Measurements from ENCODE around the gene IMPDH2. TPM values are rescaled to one million over a fixed set of nuclear protein-coding genes. Genes with fewer than 3 reads are reported as not detected.
A peak's percentile ranks its signal among the peaks of the same experiment; 100 is the strongest.

The IMPDH2 gene
- total RNA-seq, 2 donors from 2014 or later, result 92.6 to 166 TPM

DNA sequence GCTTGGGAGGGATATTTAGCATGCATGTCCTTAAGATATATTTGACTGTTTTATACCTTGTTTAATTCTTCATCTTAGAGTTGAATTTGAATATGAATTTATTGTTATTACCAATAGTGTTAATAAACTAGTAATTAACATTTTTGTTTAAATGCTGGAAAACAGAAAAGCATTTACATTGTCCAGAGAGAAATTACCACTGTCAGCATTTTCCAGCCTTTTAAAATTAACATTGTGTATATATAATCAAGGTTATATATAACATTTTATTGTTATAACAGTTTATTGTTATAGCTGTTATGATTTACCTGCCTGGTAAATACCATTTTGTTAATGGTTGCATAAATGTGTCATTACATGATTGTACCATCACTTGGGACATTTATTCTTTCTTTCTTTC, 47.2 kb downstream of the IMPDH2 start:
- H3K27me3 ChIP-seq, result no peaks in the 10 kb centered on the region
- ATAC-seq, result no peak
- H3K4me3 ChIP-seq, result no peak overlapping the region
- H3K36me3 ChIP-seq (replicated peaks in 1 of 2; ENCODE audit: insufficient read depth in 1 of 2, low read depth in 2 of 2), result peaks cover 18 to 35% of the 10 kb centered on the region in 2 donors
- TF ChIP-seq, protein P1, sequence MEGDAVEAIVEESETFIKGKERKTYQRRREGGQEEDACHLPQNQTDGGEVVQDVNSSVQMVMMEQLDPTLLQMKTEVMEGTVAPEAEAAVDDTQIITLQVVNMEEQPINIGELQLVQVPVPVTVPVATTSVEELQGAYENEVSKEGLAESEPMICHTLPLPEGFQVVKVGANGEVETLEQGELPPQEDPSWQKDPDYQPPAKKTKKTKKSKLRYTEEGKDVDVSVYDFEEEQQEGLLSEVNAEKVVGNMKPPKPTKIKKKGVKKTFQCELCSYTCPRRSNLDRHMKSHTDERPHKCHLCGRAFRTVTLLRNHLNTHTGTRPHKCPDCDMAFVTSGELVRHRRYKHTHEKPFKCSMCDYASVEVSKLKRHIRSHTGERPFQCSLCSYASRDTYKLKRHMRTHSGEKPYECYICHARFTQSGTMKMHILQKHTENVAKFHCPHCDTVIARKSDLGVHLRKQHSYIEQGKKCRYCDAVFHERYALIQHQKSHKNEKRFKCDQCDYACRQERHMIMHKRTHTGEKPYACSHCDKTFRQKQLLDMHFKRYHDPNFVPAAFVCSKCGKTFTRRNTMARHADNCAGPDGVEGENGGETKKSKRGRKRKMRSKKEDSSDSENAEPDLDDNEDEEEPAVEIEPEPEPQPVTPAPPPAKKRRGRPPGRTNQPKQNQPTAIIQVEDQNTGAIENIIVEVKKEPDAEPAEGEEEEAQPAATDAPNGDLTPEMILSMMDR (IDR thresholded peaks at IDR 0.05), result no peak
- no peak for TF ChIP-seq POLR2A (IDR thresholded peaks at IDR 0.05)
- intact Hi-C loops (cut with DNase I), result no loop called here
- no peaks in the 10 kb centered on the region for H3K9me3 ChIP-seq
- no peak for DNase-seq
- no peak overlapping the region for H3K27ac ChIP-seq
- H3K4me1 ChIP-seq, result no peaks in the 10 kb centered on the region

DNA sequence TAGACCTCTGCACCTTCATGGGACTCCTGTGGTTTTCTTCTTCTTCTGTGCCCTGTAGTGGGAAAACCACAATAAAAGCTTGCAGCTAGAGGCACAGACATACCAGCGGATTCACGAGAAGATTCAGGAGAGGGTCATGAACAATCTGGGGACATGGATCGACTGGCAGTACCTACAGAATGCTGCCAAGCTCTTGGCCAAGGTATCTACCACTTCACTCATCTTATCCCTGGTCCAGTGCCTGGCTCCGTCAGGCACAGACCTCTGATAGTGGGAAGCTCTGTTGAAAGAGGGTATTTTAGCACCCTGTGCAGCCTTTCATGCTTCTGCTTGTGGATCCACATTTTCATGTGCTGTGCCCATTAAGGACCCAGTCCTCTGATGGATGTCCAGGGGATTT, 48.9 kb downstream of the IMPDH2 start:
- Histone ChIP-seq H3K4me3 (no peak overlapping the region), H3K9me3 (no peaks in the 10 kb centered on the region), H3K27me3 (no peaks in the 10 kb centered on the region), H3K27ac (no peak overlapping the region), H3K36me3 (replicated peaks in 1 of 2; ENCODE audit: insufficient read depth in 1 of 2, low read depth in 2 of 2) (peaks cover 18 to 48% of the 10 kb centered on the region in 2 donors), H3K4me1 (no peaks in the 10 kb centered on the region)
- WGBS, 2 donors, result 90 to 91% methylated on average over 4 of the region's 4 CpGs
- DNase-seq (no peak), ATAC-seq (no peak)
- no peak for TF ChIP-seq POLR2A (IDR thresholded peaks at IDR 0.05)
- TF ChIP-seq, protein P1 (IDR thresholded peaks at IDR 0.05), result no peak
- intact Hi-C loops (cut with DNase I), result no loop called here

DNA sequence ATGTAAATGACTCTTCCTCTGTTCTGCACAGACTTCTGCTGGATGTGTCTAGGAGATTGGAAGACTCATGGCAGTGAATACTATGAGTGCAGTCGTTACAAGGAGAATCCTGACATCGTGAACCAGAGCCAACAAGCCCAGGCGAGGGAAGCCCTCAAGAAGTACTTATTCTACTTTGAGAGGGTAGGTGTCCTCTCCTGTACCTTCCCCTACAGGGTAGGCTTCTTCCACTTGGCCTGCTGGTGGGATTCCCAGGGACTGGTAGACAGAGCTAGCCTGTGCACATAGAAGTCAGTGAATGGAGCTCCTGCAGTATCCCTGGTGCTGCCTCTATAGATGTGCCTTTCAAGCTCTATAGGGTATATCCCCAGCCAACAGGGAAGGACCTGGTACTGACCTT, 49.7 kb downstream of the IMPDH2 start:
- Histone ChIP-seq H3K4me1 (no peaks in the 10 kb centered on the region), H3K27ac (no peak overlapping the region), H3K36me3 (replicated peaks in 1 of 2; ENCODE audit: insufficient read depth in 1 of 2, low read depth in 2 of 2) (peaks cover 24 to 51% of the 10 kb centered on the region in 2 donors), H3K4me3 (no peak overlapping the region), H3K9me3 (no peaks in the 10 kb centered on the region), H3K27me3 (no peaks in the 10 kb centered on the region)
- intact Hi-C loops (cut with DNase I), result no loop called here
- ATAC-seq (no peak), DNase-seq (no peak)
- 85 to 98% methylated on average over 3 of the region's 3 CpGs for WGBS, 2 donors
- TF ChIP-seq POLR2A (IDR thresholded peaks at IDR 0.05), result no peak
- TF ChIP-seq, protein P1 (IDR thresholded peaks at IDR 0.05), result no peak

MicroRNAs within 50 kb of the gene (microRNA counts, 767-probe panel; counts per million panel counts)
- microRNA hsa-miR-191-5p, result 6,730 to 10,383 counts per million in 2 donors
- 0 to 736 counts per million in 2 donors for microRNA hsa-miR-425-5p

Small RNA genes lying within 50 kb of the gene (microRNA-seq; reads per million reads assigned to microRNA genes)
- 7,605 to 7,748 reads per million in 2 donors for gene MIR191 (ENCODE audit: borderline number of aligned reads in 2 of 2, borderline replicate concordance in 2 of 2)
- 764 to 777 reads per million in 2 donors for gene MIR425 (ENCODE audit: borderline number of aligned reads in 2 of 2, borderline replicate concordance in 2 of 2)

Small RNA genes lying within 50 kb of the gene (small RNA-seq; reads per million reads assigned to genes)
- gene MIR191 (1,347 reads per million, percentile 99 among the genes with 10 or more reads in this experiment), gene MIR425 (9.9 reads per million, percentile 92 among the genes with 10 or more reads in this experiment)

Other genes starting within 250 kb of the IMPDH2 start
- 10 to 100 TPM; 14.8 to 32.0 TPM for gene PRKAR2A, start 181.5 kb downstream of the IMPDH2 start, total RNA-seq
- 10 to 100 TPM; 20.8 to 31.4 TPM for gene SLC25A20, start 130.5 kb downstream of the IMPDH2 start, total RNA-seq
- gene ARIH2, start 110.6 kb downstream of the IMPDH2 start, total RNA-seq, result 10 to 100 TPM; 43.1 to 99.5 TPM
- 10 to 100 TPM; 72.9 to 73.8 TPM for gene P4HTM, start 39.2 kb downstream of the IMPDH2 start, total RNA-seq
- 100 to 1,000 TPM; 109 to 136 TPM for gene WDR6, start 22.0 kb downstream of the IMPDH2 start, total RNA-seq
- gene DALRD3, start 10.8 kb downstream of the IMPDH2 start, total RNA-seq, result 10 to 100 TPM; 67.6 to 72.6 TPM
- gene NDUFAF3, start 7.3 kb downstream of the IMPDH2 start, total RNA-seq, result 10 to 100 TPM; 25.7 to 55.0 TPM
- gene QRICH1, start 64.7 kb upstream of the IMPDH2 start, total RNA-seq, result 10 to 100 TPM; 63.6 to 67.9 TPM
- gene QARS1, start 75.4 kb upstream of the IMPDH2 start, total RNA-seq, result 100 to 1,000 TPM; 135 to 223 TPM
- 10 to 100 TPM; 30.6 to 33.6 TPM for gene USP19, start 91.4 kb upstream of the IMPDH2 start, total RNA-seq
- 100 to 1,000 TPM; 204 to 337 TPM for gene LAMB2, start 103.7 kb upstream of the IMPDH2 start, total RNA-seq
- gene CCDC71, start 136.9 kb upstream of the IMPDH2 start, total RNA-seq, result 10 to 100 TPM; 15.5 to 19.5 TPM
- 10 to 100 TPM; 19.5 to 22.1 TPM for gene KLHDC8B, start 142.2 kb upstream of the IMPDH2 start, total RNA-seq
- 1 to 10 TPM; 4.9 TPM for gene C3orf62, start 247.8 kb upstream of the IMPDH2 start, total RNA-seq

All from body of pancreas (tissue), 4 donors.